HG02623 (cell line): ENCODE results near the gene CLTA.

Experiments used
- ATAC-seq: cut with Tn5 transposase; IDR thresholded peaks from one replicate; pipeline ENCODE4 v1.9.1; 2021; ENCODE audit warnings: moderate library complexity; ENCODE audit not compliant: unreplicated experiment

Gene CLTA

DNA sequence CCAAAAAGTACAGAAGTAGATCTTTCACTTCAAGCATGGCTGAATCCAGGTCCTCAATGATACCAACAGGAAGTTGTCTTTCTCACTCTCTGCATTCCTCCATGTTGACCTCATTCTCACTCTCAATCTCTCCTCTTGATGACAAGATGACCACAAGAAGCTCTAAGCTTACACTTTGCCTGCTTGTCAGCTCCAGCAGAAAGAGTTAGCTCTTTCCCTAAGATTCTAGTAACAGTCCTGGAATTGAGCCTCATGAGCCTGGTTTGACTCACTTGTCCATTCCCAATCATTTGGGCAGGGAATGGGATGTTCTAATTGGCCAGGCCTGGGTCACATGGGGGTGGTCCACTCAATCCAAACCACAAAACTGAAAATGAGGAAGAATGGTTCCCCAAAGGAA is 3.3 kb upstream of the CLTA start:
- ATAC-seq, result no peak

DNA sequence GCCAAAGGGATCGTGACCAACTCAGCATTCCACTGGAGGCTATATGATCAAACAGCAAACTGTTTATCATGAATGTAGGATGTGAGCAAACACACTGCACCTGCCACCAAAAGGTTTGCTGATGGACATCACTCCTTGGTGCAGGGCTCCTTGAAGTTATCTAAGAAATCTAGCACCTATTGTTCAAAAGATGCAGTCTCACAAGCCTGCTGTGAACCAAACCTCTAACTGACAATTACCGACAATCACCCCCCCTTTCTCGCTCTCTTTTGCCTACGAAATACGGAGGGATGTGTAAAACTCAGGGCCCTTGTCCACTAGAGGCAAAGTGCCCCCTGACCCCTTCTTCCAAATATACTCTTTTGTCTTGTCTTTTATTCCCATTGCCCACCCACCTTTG is 2.5 kb upstream of the CLTA start:
- ATAC-seq, result no peak

DNA sequence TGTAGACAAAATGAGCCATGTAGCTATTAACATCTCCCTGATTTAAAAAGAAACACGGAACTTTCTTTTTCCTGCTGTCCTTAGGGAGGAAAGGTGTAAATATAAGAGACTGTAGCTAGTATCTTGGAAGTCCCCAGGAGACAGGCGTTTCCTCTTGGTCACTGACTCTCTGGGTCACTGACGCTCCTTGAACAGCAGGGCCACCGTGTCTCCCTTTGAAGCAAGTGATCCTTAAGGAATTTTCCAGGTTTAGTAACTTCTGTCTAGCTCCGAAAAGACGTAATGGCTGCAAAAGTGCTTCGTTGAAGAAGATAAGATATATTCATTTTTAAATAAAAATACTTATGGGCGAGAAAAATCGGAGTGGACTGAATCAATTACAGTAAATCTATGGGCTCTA is 745 bp upstream of the CLTA start:
- ATAC-seq, result no peak

DNA sequence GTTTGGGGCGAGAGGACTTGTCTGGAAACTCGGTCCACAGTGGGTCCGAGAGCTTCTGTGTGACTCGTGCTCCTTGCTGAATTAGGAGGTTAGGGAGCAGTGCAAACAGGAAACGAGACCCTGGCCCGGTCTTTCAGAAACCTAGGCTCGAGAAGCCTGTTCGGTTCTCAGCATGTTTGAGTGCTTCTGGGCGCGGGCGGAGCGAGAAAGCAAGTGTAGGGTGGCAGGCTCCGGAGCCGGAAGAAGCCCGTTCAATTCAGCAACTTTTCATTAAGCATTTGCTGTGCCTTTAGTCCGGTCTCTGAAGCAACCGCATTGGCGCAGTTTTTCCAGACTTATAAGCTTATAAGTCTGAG is 547 bp downstream of the CLTA start:
- ATAC-seq, result peak; percentile 2

DNA sequence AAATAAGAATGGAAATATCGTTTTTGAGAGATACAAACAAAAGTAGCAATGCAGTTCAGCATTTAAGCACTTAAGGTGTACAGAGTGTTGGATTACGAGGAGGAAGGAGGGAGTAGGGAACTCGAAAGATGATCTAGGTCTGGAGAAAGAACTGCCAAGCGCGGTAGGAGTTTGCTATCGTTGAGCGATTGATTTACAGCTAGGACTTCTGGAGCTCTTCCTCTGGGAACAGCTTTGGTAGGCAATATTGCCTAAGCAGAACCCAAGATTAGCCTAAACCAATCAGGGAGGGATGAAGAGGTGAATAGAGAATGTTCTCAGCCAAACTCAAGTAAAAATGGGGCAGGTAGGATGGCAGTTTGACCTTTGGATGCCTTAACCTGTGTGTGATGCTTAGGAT is 965 bp downstream of the CLTA start:
- ATAC-seq, result no peak

DNA sequence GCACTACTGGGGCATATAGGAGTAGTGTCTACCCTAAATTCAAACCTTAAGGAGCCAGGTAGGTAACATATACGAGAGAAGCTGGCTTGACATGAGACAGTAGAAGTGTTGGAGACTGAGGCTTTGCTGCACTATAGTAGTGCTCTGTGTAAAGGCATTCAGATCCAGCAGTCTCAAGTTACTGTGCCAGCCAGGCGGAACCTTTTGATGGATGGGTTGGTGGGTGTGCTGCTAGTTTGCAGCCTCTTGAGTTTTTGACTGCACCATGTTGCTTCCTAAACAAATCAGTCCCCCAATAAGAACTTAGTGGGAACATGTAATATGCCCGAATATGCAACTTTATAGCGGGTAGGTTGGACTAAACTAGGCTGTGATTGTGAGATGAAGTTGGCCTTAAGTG is 1.5 kb downstream of the CLTA start:
- no peak for ATAC-seq

DNA sequence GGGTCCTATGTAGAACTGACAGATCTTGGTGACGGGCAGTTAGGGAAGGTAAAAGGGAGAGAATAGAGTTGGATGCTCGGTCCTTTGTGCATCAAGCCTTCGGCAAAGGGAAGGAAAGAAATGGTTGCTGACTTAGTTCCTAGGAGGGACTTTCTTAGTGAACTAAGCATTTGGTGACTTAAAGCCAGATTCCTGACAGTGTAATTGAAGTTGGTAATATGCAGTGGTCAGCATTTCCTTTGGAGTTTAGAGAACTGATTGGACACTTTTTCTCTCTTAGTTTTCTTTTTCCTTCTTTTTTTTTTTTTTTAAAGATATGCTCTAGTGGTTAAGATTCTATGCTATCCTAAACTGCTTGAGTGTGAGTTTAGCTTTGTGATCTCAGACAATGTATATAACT is 2.3 kb downstream of the CLTA start:
- no peak for ATAC-seq

DNA sequence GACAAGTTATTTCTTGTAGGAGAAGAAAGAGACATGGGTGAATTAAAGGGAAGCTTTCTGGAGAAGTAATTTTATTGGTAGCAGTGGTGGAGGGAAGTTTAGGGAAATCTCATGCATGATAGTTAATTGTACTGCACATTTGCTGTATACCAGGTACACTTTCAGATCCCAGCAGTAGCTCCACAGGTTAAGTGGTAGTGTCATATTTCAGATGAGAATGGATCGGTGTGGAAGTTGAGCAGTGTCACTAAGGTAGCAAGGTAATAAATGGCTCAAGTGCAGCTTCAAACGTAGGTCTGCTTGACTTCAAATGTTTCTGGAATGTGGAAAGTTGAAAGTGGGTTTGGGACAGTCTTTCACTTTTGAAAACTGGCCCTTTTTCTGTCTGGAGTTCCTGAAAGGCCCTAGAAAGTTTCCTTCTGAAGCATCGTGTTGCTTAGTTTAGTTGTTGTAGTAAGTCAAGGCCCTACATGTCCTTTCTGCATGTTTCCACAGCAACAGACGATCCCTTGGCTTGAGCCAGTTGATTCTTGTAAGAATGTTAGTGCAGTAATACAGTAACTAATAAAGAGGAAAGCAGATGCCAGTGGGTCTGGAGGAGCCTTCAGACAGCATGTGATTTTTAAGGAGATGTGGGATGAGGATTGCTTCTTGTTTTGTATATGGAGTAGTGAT is 3.7 kb downstream of the CLTA start:
- ATAC-seq, result no peak

DNA sequence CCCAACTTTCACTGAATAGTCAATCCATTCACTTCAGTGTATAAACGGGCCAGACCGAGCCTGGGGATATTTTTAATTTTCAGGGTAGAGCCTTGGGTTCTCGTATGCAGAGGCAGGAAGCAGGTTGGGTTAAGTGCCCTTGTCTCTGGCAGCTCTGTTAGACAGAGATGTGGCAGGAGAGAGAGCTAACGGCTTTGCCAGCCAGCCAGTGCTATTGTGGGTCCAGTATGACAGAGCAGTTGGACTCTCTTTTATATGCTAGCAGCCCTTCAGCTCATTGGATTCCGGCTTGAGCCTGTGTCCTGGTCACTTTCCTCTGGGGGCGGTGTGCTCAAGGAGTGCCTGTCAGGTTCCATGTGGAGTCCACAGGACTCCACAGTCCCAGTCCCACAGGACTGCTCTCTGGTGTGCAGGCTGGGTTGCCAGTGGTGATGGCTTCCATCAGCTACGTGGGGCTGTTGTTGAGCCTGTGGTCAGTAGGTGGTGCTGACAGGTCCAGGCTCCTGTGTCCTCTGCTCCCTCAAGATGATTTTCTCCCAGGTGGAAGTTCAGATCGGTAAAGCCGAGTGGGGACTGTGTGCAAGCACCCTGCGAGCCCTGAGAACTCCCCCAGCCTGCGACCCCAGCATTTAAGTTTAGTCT is 14.3 kb downstream of the CLTA start:
- ATAC-seq, result no peak

DNA sequence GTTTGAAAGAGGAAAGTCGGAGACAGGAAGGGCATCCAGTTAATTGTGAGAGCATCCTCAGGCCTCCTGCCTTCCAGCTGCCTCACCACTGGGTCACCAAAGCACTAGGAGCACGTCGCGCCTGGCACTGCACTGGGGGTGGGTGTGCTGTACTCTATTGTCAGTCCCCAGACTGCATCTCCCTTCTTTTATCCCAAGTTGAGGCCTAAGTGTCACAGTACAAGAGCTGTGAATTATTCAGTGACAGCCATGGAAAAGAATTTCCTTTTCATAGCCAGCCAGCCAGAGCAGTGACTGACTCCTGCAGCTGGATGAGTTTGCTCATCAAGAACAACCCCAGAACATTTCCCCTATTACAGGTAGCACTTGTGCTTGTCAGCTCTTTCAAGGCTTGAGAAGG is 16.3 kb downstream of the CLTA start:
- no peak for ATAC-seq

DNA sequence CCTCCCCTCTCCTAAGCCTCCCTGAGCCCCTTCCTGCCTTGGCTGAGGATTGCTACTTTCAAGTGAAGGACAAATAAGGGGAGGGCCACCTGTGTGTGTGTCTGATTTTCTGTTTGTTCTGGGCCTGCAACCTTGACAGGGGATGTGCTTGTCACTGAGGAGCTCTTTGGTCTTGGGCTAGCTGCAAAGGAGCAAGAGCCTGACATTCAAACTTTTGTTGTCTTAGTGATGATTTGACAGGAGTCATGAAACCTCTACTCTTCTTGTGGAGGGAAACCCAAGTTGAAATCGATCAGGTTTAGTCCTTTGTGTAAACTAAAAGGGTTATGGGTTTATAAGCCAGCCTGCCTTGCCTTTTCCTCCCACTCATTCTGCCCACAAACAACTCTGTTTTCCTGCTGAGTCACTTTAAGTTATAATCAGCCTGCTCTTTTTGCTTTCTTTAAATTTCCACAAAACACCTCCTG is 16.9 kb downstream of the CLTA start:
- ATAC-seq, result no peak

DNA sequence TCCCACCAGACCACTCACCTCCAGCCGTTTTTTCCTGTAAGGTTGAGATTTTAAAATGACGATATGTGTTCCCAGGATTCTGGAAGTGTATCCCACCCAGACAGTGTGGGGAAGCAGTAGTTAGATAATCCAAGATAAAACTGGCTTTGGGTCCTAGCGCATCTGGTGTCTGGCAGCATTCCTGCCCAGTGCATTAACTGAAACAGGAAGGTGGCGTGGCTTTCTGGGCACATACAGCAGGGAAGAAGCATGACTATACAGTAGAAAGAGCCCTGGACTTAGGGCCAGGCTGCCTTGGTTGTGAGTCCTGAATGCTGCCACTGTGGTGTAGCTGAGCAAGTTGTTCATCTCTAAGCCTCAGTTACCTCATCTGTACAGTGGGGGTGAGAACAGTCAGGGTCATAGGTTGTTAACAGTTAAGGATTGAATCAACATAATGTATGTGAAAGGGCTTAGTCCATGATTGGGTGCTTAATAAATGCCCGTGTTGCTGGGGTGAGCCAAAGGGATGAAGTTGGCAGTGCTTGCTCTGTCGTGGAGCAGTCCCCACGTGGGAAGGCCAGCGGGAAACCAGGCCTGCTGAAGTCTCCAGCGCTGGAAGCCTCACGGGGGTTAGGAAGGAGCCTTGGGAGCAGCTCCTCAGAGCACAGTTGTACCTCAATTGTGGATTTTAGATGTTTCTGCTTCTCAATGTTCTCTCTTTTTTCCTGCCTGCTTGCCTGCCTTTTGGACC is 18.0 kb downstream of the CLTA start:
- ATAC-seq, result no peak

DNA sequence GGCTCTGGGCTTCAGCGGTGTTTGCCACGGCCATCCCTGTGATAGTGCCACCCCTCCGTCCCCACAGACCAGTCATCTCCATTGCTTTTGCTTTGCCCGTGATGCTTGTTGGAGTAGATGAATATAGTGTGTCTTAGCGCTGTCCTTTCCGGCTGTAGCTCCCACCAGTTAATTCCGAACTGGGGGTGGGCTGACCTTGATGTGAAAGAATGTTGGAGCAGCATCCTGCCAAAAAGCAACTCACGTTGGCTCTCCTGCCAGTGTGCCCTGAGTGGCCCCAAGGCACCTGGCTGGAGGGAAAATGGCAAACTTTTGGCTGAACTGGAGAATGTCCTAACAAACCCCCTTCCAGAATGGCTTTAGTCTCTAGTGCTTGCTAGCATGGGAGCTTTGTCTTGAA is 20.0 kb downstream of the CLTA start:
- ATAC-seq, result no peak

DNA sequence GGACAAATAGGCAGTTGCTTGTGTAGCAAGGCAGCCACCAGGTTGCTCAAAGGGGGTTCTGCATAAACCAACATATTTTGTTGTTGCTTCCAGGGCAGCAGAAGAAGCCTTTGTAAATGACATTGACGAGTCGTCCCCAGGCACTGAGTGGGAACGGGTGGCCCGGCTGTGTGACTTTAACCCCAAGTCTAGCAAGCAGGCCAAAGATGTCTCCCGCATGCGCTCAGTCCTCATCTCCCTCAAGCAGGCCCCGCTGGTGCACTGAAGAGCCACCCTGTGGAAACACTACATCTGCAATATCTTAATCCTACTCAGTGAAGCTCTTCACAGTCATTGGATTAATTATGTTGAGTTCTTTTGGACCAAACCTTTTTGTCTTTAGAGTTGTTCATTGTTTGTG is 20.8 kb downstream of the CLTA start:
- no peak for ATAC-seq

DNA sequence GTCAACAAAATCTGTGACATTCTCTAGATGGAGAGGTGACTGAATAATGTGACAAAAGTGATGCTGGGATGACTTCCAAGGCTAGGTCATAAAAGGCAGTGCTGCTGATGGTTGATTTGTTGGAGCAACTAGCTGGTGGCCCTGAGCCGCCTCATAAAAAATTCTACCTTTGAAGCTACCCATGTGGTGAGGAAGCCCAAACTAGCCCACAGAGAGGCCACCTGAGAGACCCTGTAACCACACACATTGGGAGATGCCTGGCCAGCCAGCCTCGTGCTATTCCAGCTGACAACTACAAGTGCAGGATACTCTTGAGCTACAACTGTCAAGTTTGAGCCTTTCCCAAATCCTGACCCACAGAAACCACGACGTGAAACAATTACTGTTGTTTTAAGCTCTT is 22.7 kb downstream of the CLTA start:
- ATAC-seq, result no peak

DNA sequence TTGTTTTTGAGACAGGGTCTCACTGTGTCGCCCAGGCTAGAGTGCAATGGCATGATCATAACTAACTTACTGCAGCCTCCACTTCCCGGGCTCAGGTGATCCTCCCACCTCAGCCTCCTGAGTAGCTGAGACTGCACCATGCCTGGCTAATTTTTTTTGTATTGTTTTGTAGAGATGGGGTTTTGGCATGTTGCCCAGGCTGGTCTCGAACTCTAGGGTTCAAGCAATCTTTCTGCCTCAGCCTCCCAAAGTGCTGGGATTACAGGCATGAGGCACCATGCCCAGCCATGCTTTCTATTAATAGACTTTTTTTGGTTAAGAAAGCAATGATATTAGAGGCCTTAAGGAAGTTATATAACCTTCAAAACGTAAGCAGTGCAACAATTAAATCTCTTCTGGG is 23.3 kb downstream of the CLTA start:
- no peak for ATAC-seq

DNA sequence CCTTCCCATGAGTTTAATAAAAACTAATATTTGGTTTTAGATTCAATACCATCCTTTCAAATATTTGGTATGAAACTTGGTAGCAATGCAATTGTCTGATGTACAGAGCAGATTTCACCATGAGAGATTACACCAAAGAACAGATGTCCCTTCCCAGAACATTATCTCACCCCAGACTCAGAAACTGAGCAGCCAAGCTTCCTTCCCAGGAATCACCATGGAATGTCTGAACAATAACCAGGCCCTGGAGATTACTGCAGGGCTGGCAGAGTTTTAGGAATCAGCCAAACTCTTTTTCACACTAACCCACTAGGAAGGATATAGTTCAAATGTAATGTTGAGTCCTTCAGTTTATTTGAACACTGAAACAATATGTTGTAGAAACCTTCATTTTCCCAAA is 23.9 kb downstream of the CLTA start:
- ATAC-seq, result no peak

DNA sequence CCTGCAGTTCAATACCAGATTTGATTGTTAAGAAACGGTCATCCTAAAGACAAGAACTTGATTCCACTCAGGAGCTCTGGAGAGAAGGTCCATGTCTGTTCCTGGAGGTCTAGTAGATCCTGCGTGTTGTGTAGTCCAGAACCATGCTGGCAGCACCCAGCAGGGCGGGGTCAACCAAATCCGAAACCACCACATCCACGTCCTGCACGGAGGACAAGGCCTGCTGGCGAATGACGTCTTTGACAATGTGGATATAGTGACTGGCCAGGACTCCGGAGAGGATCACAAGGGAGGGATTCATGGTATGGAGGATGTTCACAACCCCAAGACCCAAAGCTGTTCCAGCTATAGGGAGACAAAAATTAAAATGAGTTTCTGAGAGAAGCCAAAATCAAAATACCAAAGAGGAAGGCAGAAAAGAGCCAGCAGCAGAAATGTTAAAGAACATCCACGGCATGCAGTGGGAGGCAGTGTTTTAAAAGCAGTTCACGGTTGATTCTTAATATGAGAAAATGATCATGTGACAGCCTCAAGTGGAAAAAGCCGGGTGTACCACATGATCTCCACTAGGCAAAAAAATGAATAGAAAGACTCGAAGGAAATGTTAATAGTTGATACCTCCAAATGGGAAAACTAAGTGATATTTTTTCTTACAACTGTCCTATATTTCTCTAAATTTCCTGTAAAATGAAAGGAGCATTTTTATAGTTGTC is 26.7 kb downstream of the CLTA start:
- ATAC-seq, result no peak

DNA sequence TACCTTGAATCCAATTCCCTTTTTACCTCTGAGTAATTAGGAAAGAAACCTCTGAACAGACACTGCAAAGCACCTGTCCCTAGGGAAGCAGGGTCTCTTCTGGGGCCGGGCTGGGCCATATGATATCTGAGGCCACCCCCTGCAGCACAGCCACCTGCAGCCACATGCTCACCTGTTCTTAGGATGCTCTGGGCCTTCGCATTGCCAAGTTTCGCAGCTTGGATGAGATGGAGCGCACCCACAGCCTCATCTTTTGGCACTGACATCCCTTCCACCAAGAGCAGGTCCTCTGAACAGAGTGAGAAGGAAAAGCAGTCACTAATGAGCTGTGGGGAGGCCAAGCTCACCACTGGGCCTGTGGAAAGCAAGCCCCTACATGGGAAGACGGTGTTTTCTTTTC is 27.3 kb downstream of the CLTA start:
- no peak for ATAC-seq

DNA sequence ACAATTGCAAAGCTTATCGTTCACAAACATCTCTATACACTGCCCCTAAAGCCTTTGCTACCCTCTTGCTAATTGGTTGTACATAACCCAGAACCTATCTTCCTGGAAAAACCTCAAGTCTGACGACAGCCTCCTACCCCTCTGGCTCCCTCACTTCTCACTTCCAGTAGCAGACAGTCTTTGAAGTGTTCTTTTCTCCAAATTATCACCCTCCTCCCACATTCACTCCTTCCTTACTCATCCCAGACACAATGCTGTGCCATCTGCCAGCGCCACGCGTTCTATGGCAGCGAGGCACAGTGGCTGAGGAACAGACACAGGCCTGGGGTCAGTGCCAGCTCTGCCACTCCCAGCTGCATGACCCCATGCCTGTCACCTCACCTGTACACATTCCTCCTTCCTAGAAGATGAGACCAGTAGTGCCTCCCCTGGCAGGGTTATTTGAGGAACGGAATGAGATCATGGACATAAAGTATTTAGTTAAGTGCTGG is 27.7 kb downstream of the CLTA start:
- ATAC-seq, result no peak

DNA sequence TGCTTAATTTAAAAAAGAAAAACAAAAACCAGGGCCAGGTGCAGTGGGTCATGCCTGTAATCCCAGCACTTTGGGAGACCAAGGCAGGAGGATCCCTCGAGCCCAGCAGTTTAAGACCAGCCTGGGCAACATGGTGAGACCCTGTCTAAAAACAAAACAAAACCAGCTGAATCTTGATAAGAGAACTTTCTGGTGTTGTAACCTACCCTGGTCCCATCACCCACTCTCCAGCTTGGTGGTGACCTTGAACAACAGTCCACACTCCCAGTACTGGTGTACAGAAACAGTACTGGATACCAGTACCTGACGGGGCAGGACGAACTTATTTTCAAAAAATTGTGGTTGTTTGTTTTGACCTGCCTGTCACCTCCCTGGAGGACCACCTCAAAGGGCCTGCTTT is 30.9 kb downstream of the CLTA start:
- no peak for ATAC-seq

DNA sequence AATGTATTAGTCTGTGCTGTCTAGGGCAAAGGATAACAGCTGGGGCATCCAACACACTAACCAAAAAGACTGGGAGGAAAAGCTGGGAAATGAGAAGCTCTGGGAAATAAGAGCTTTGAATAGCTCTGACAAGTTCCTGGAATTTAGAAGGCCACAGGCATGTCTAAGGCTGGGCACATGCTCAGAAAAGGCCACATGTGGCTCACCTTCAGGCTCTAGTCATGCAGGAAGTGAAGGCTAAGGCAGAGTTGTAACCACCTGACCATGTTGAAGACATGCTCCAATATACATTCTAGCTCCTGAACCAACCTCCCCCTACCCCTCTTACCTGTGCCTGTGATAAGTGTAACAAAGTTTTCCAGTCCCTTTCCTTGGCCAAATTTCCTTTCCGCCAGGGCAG is 31.7 kb downstream of the CLTA start:
- ATAC-seq, result no peak
